Measurements from ENCODE around the gene RAB7A. TPM values are rescaled to one million over a fixed set of nuclear protein-coding genes. Genes with fewer than 3 reads are reported as not detected.

The RAB7A gene
- total RNA-seq, 1 experiment from 2014 or later, result 233 TPM

DNA sequence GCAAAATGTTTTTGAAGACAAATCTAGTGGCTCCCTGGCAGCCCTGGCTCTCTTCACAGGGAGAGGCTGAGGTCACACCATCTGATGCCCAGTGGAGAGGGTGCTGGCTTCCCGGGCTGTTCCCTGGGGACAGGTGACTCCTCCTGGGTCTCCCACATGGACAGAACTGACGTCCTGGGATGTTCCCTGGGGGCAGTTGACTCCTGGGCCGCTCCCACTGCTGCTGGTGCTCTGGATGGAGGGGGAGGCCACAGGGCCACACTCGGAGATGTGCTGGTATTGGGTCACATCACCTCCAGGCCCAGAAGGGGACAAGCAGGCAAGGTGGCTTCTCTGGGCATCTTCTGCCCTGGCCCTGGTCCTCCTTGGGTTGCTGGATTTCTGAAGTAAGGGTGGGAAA is 125.6 kb downstream of the RAB7A start (continued):
- TF ChIP-seq, protein P1, sequence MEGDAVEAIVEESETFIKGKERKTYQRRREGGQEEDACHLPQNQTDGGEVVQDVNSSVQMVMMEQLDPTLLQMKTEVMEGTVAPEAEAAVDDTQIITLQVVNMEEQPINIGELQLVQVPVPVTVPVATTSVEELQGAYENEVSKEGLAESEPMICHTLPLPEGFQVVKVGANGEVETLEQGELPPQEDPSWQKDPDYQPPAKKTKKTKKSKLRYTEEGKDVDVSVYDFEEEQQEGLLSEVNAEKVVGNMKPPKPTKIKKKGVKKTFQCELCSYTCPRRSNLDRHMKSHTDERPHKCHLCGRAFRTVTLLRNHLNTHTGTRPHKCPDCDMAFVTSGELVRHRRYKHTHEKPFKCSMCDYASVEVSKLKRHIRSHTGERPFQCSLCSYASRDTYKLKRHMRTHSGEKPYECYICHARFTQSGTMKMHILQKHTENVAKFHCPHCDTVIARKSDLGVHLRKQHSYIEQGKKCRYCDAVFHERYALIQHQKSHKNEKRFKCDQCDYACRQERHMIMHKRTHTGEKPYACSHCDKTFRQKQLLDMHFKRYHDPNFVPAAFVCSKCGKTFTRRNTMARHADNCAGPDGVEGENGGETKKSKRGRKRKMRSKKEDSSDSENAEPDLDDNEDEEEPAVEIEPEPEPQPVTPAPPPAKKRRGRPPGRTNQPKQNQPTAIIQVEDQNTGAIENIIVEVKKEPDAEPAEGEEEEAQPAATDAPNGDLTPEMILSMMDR (IDR thresholded peaks at IDR 0.05 in 2 of 3, conservative IDR thresholded peaks at IDR 0.05 in 1 of 3; ENCODE audit: borderline replicate concordance in 1 of 3, insufficient read depth in 1 of 3, low read depth in 2 of 3, low read length in 2 of 3), result no peak
- TF ChIP-seq EZH2 (IDR thresholded peaks at IDR 0.05) (no peak), SIN3A (IDR thresholded peaks at IDR 0.05; ENCODE audit: low read depth) (no peak), POLR2AphosphoS5 (IDR thresholded peaks at IDR 0.05; ENCODE audit: low read depth, low read length) (no peak)

DNA sequence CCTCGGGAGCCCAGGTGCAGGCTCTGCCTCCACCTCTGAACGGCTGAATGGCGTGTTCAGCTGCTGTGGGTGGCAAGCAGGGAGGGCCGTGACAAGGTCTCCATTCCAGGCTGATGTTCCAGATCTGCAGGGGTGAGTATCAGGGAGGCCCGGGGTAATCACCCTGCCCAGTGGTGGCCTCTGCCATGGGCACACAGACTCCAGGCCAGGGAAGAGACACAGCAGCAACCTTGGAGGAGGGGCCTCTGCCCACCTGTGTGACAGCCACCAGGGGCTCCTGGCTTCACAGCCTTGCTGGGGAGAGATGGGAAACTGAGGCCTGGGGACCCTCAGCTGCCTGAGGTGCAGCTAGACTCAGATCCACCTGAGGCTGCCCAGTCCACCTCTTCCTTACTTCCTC is 127.8 kb downstream of the RAB7A start:
- Histone ChIP-seq H3K4me3 (replicated peaks in 1 of 2; ENCODE audit: low read depth in 1 of 2, low read length in 2 of 2) (no peak overlapping the region), H3K27me3 (ENCODE audit: insufficient read depth, low read length) (no peaks in the 10 kb centered on the region), H3K27ac (ENCODE audit: low read depth, low read length) (no peak overlapping the region), H3K36me3 (ENCODE audit: control insufficient read depth in 1 of 2, insufficient read depth in 2 of 2, low read length in 2 of 2) (no peaks in the 10 kb centered on the region), H4K20me1 (ENCODE audit: insufficient read depth) (no peaks in the 10 kb centered on the region), H3K9me2 (ENCODE audit: insufficient read depth) (no peaks in the 10 kb centered on the region), H3K9ac (ENCODE audit: low read length) (no peak overlapping the region), H3K9me3 (ENCODE audit: control insufficient read depth in 1 of 2, insufficient read depth in 1 of 2, low read depth in 1 of 2, low read length in 2 of 2) (peaks cover 4 to 15% of the 10 kb centered on the region in 2 experiments; a peak in 2 of 4 replicates), H3K4me1 (ENCODE audit: control insufficient read depth in 1 of 2, insufficient read depth in 2 of 2, low read length in 2 of 2) (no peaks in the 10 kb centered on the region), H2AFZ (ENCODE audit: low read depth, low read length, poor library complexity, severe bottlenecking) (no peak overlapping the region), H3K4me2 (ENCODE audit: low read length) (no peak overlapping the region), H3K79me2 (ENCODE audit: insufficient read depth, low read length) (no peaks in the 10 kb centered on the region)
- intact Hi-C loops (cut with micrococcal nuclease), result no loop called here
- ChIA-PET CTCF (no interaction called here), RAD21 (ENCODE audit: low non-redundant PET in 1 of 2, low total read pairs in 2 of 2, uncharacterized antibody in 2 of 2, unreplicated experiment in 2 of 2) (no interaction called here), POLR2A (no interaction called here)
- TF ChIP-seq ZFX (IDR thresholded peaks at IDR 0.05), result no peak
- TF ChIP-seq JUND (IDR thresholded peaks at IDR 0.05), result no peak
- TF ChIP-seq, protein P2, sequence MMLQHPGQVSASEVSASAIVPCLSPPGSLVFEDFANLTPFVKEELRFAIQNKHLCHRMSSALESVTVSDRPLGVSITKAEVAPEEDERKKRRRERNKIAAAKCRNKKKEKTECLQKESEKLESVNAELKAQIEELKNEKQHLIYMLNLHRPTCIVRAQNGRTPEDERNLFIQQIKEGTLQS (IDR thresholded peaks at IDR 0.05), result no peak
- TF ChIP-seq, protein P1 (IDR thresholded peaks at IDR 0.05 in 2 of 3, conservative IDR thresholded peaks at IDR 0.05 in 1 of 3; ENCODE audit: borderline replicate concordance in 1 of 3, insufficient read depth in 1 of 3, low read depth in 2 of 3, low read length in 2 of 3), result no peak
- no peak for TF ChIP-seq POLR2A (IDR thresholded peaks at IDR 0.05; ENCODE audit: borderline replicate concordance, extremely low read depth, insufficient read depth, insufficient read length)
- ATAC-seq (no peak), DNase-seq (ENCODE audit: low read depth, low spot score) (no peak)
- BruUV-seq (replicated peaks), result no TSS peak

Data from HCT116 (cell line).